Amniotic epithelial cell (primary cell): ENCODE data around the gene GNPAT.
"Not testable (repeated sequence)": the region's sequence is repeated elsewhere in the genome, so short reads cannot be mapped to it uniquely, and the experiment has no call there.

Experiments used
- DNase-seq: peaks from one replicate; pipeline ENCODE4 v3.0.0-alpha.2; 2010; ENCODE audit warnings: low read depth

GNPAT gene

GRCh38 chr1:231240883-231241735 lies at the start of gene GNPAT:
Gene GNPAT, plus strand, starts transcription at chr1:231241212. Its CDS starts 167 bp downstream, at chr1:231241379.
- DNase-seq, result peak; percentile 68

- DNase-seq, result peak; percentile 11
Measured at GRCh38 chr1:231192620-231193163, 48.3 kb upstream of the GNPAT start.

- no peak for DNase-seq
Measured at GRCh38 chr1:231193710-231194340, 47.2 kb upstream of the GNPAT start.

- DNase-seq, result no peak
Measured at GRCh38 chr1:231194476-231194842, 46.6 kb upstream of the GNPAT start.

- peak; percentile 7 for DNase-seq
Measured at GRCh38 chr1:231194843-231195516, 46.0 kb upstream of the GNPAT start.

- no peak for DNase-seq
Measured at GRCh38 chr1:231196307-231196706, 44.7 kb upstream of the GNPAT start.

- no peak for DNase-seq
Measured at GRCh38 chr1:231196728-231197127, 44.3 kb upstream of the GNPAT start.

- no peak for DNase-seq
Measured at GRCh38 chr1:231199868-231200267, 41.1 kb upstream of the GNPAT start.

GRCh38 chr1:231200388-231201031 lies 40.5 kb upstream of the GNPAT start:
- DNase-seq, result peak; percentile 78

GRCh38 chr1:231201375-231201978 lies 39.5 kb upstream of the GNPAT start:
- DNase-seq, result no peak

- DNase-seq, result peak; percentile 9
Measured at GRCh38 chr1:231201979-231202633, 38.9 kb upstream of the GNPAT start.

GRCh38 chr1:231203259-231204057 lies 37.6 kb upstream of the GNPAT start:
- DNase-seq, result no peak

- DNase-seq, result peak; percentile 10
Measured at GRCh38 chr1:231206856-231207255, 34.2 kb upstream of the GNPAT start.

GRCh38 chr1:231207437-231207836 lies 33.6 kb upstream of the GNPAT start:
- DNase-seq, result no peak

- no peak for DNase-seq
Measured at GRCh38 chr1:231208980-231209379, 32.0 kb upstream of the GNPAT start.

GRCh38 chr1:231209531-231209930 lies 31.5 kb upstream of the GNPAT start:
- DNase-seq, result no peak

- DNase-seq, result no peak
Measured at GRCh38 chr1:231210126-231210525, 30.9 kb upstream of the GNPAT start.

- peak; percentile 31 for DNase-seq
Measured at GRCh38 chr1:231211005-231211857, 29.8 kb upstream of the GNPAT start.

GRCh38 chr1:231212301-231212700 lies 28.7 kb upstream of the GNPAT start:
- not testable (repeated sequence) for DNase-seq
